Retinal pigment epithelial cell (primary cell): ENCODE data around the gene SLC30A7.
"Not testable (repeated sequence)": the region's sequence is repeated elsewhere in the genome, so short reads cannot be mapped to it uniquely, and the experiment has no call there.

Experiments
- DNase-seq: peaks from one replicate; pipeline ENCODE4 v3.0.0-alpha.2; 2010; ENCODE audit warnings: low read depth
- H3K4me3 ChIP-seq: 2 replicates; pipeline ENCODE4 v1.5.1; 2011; ENCODE audit warnings: mild to moderate bottlenecking, low read length, control low read depth, moderate library complexity
- TF ChIP-seq, protein P1 (sequence below): conservative IDR thresholded peaks from 2 replicates; pipeline ENCODE4 v1.5.1; 2011; ENCODE audit warnings: low read depth, low read length, control low read depth, inconsistent platforms

The SLC30A7 gene

DNA sequence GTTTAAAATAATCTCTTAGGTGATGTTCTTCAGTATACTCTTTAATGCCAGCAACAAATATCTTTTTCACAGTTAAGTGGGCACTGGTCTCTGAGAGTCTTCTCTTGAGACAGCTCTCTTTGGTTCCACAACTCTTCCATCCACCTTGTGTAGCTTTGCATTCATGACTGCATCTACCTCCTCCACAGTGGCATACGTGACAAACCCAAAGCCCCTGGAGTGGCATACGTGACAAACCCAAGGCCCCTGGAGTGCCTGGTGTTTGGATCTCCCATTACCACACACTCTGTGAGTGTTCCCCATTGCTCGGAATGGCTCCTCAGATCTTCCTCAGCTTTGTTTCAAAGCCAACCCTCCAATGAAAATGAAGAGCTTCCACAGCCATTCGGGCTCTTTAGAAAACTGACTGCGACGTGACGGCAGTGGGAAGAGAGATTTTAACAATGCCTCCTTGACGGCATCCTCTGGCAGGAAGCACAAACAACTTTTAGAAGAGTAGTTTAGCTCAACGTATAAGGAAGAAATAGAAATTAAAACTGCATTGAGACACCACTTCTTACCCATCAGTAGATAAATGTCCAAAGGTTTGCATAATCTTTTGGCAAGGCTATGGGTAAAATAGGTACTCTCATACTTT, 45.8 kb downstream of the SLC30A7 start:
- TF ChIP-seq, protein P1, sequence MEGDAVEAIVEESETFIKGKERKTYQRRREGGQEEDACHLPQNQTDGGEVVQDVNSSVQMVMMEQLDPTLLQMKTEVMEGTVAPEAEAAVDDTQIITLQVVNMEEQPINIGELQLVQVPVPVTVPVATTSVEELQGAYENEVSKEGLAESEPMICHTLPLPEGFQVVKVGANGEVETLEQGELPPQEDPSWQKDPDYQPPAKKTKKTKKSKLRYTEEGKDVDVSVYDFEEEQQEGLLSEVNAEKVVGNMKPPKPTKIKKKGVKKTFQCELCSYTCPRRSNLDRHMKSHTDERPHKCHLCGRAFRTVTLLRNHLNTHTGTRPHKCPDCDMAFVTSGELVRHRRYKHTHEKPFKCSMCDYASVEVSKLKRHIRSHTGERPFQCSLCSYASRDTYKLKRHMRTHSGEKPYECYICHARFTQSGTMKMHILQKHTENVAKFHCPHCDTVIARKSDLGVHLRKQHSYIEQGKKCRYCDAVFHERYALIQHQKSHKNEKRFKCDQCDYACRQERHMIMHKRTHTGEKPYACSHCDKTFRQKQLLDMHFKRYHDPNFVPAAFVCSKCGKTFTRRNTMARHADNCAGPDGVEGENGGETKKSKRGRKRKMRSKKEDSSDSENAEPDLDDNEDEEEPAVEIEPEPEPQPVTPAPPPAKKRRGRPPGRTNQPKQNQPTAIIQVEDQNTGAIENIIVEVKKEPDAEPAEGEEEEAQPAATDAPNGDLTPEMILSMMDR: no peak
- DNase-seq: no peak
- H3K4me3 ChIP-seq: no peak overlapping the region

DNA sequence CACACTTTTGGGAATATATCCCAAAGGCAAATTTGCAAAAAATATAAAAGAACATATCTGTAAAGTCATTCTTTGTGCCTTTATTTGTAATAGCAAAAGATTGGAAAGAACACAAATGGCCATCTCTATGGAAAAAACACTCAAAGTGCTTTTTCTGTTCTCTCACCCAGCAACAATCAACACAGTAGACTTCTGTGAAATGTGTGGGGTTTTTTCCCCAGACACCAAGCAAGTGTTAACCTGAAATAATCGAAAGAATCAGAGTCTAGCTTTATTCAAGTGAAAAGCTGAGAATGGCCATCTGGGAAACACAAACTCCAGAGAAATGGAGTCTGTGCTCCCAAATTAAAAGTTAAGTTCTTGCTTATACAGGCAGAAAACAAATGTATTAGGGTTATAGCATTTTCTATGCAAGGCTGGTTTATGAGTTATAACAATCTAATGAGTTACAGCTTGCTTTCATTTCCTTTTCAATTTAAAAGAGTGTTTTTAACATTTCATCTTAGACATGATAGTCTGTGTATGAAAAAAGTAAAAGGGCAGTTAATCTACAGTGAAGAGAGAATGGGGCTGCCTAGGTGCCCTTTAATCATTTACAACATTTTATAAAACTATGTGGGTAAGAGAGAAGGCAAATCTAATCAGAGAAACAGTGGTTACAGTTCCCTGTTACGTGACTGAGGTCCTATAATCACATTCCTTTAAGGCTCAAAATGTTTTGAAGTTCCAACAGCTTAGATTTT, 46.6 kb downstream of the SLC30A7 start:
- no peak for DNase-seq
- TF ChIP-seq, protein P1: no peak
- H3K4me3 ChIP-seq: no peak overlapping the region

DNA sequence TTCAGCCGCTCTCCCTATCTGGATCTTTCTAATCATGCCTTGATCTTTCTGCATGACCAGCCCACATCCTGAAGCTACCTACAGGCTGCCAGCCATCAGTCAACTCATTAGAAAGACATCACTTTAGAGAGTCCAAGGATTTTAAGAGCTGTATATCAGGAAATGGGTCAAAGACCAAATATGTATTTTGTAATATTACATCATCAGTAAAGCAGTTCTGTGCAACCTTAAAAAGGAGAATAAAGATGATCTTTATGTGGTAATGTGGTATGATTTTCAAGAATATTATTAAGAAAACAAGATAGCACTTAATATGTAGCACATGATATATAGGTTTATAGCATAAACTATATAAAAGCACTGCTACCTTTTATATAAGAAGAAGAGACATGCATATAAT, 47.6 kb downstream of the SLC30A7 start:
- DNase-seq: no peak
- TF ChIP-seq, protein P1: no peak

DNA sequence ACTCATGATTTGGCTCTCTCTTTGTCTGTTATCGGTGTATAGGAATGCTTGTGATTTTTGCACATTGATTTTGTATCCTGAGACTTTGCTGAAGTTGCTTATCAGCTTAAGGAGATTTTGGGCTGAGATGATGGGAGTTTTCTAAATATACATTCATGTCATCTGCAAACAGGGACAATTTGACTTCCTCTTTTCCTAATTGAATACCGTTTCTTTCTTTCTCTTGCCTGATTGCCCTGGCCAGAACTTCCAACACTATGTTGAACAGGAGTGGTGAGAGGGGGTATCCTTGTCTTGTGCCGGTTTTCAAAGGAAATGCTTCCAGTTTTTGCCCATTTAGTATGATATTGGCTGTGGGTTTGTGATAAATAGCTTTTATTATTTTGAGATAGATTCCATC, 50.2 kb downstream of the SLC30A7 start:
- not testable (repeated sequence) for H3K4me3 ChIP-seq, DNase-seq

More for the DNA sequence above, 47.6 kb downstream of the SLC30A7 start:
- no peak overlapping the region for H3K4me3 ChIP-seq

DNA sequence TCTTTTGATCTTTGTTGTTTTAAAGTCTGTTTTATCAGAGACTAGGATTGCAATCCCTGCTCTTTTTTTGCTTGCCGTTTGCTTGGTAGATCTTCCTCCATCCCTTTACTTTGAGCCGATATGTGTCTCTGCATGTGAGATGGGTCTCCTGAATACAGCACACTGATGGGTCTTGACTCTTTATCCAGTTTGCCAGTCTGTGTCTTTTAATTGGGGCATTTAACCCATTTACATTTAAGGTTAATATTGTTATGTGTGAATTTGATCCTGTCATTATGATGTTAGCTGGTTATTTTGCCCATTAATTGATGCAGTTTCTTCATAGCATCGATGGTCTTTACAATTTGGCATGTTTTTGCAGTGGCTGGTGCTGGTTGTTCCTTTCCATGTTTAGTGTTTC, 51.9 kb downstream of the SLC30A7 start:
- not testable (repeated sequence) for DNase-seq, H3K4me3 ChIP-seq

DNA sequence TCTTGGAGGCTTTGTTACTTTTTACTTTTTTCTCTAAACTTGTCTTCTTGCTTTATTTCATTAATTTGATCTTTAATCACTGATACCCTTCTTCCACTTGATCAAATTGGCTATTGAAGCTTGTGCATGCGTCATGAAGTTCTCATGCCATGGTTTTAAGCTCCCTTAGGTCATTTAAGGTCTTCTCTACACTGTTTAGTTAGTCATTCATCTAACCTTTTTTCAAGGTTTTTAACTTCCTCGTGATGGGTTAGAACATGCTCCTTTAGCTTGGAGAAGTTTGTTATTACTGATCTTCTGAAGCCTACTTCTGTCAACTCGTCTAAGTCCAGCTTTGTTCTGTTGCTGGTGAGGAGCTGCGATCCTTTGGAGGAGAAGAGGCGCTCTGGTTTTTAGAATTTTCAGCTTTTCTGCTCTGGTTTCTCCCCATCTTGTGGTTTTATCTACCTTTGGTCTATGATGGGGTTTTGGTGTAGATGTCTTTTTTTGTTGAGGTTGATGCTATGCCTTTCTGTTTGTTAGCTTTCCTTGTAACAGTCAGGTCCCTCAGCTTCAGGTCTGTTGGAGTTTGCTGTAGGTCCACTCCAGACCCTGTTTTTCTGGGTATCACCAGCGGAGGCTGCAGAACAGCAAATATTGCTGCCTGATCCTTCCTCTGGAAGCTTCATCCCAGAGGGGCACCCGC, 53.0 kb downstream of the SLC30A7 start:
- H3K4me3 ChIP-seq: not testable (repeated sequence)

DNA sequence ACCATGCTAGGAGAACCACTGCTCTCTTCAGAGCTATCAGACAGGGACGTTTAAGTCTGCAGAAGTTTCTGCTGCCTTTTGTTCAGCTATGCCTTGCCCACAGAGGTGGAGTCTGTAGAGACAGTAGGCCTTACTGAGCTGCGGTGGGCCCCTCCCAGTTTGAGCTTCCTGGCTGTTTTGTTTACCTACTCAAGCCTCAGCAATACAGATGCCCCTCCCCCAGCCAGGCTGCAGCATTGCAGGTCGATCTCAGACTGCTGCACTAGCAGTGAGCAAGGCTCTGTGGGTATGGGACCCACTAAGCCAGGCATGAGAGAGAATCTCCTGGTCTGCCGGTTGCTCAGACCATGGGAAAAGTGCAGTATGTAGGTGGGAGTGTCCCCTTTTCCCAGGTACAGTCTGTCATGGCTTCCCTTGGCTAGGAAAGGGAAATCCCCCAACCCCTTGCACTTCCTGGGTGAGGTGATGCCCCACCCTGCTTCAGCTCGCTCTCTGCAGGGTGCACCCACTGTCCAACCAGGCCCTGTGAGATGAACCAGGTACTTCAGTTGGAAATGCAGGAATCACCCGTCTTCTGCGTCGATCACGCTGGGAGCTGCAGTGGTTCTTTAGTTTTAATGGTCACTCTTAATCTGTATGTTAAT, 53.7 kb downstream of the SLC30A7 start:
- not testable (repeated sequence) for H3K4me3 ChIP-seq, DNase-seq

More for the DNA sequence above, 53.0 kb downstream of the SLC30A7 start:
- DNase-seq: not testable (repeated sequence)

DNA sequence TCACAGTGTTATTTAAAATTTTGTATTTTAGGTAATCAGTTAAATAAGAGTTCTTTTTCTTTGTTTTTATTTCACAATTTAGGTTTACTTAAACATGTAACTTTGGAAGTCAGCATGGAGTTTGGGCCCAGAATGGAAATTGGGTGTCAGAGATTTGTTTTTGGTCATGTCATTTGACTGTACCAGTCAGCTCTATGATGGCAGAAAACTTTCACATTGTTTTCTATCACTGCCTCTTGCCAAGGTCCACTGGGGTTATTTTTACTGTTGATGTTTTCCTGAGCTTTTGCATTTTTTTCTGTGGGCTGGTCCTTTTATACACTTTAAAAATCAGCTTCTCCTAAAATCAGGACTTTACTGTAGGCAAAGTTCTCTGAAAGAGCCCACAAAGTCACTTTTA, 54.4 kb downstream of the SLC30A7 start:
- no peak overlapping the region for H3K4me3 ChIP-seq
- TF ChIP-seq, protein P1: no peak
- no peak for DNase-seq

DNA sequence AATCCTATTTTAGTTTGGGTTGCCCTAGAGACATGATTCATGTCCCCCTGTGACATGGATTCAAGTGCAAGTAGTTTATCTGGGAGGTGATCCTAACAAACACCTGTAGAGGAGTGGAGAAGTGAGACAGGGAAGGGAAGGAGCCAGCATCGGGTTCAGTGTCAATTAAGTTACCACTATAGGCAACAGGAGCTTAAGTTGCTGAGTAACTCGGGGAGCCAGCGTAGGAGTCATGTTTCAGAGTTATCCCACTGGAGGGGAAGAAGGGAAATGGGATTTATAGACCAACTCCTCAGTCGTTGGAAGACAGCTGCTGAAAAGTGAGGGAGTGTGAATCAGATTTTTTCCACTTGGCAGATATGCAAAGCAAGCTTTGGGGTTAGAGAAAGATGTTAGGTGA, 54.9 kb downstream of the SLC30A7 start:
- TF ChIP-seq, protein P1: no peak
- no peak overlapping the region for H3K4me3 ChIP-seq
- peak; percentile 66 for DNase-seq
